T1000 (cell line): ENCODE measurements around the gene TIMM10.
"Not testable (repeated sequence)": the region's sequence is repeated elsewhere in the genome, so short reads cannot be mapped to it uniquely, and the experiment has no call there.

Experiments
- DNase-seq: peaks from one replicate; lab custom pipeline; 2025; ENCODE audit warnings: mixed read lengths; lab: John Stamatoyannopoulos, UW

The TIMM10 gene

DNA sequence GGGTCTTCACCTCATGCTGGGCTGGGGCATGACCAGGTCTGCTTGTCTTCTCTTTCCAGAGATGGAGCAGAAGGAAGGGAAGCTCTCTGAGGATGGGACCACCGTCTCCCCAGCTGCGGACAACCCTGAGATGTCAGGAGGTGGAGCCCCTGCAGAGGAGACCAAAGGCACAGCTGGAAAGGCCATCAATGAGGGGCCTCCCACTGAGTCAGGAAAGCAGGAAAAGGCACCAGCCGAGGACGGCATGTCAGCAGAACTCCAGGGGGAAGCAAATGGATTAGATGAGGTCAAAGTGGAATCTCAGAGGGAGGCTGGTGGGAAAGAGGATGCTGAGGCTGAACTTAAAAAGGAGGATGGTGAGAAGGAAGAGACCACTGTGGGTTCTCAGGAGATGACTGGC, 12.0 kb upstream of the TIMM10 start:
- DNase-seq, result no peak

DNA sequence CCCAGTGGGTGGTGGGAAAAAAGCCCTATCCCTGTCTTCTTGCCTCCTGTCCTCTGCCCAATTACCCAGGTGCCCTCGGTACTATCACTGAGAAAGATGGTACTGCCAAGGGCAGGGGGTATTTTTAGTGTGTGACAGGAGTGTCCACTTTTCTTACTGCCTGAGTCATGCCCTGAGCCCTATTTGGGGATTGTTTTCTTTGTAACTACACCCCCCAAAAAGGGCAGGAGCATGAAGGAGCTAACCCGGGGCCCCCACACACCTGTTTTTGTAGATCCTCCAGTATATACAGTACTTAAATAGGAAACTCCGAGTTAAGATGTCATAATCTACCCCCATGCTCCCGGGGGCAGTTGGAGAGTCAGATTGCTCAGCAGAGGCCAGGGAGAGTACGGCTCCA, 10.6 kb upstream of the TIMM10 start:
- no peak for DNase-seq

GRCh38 chr11:57539342-57539741, 8.8 kb upstream of the TIMM10 start:
- DNase-seq, result no peak

DNA sequence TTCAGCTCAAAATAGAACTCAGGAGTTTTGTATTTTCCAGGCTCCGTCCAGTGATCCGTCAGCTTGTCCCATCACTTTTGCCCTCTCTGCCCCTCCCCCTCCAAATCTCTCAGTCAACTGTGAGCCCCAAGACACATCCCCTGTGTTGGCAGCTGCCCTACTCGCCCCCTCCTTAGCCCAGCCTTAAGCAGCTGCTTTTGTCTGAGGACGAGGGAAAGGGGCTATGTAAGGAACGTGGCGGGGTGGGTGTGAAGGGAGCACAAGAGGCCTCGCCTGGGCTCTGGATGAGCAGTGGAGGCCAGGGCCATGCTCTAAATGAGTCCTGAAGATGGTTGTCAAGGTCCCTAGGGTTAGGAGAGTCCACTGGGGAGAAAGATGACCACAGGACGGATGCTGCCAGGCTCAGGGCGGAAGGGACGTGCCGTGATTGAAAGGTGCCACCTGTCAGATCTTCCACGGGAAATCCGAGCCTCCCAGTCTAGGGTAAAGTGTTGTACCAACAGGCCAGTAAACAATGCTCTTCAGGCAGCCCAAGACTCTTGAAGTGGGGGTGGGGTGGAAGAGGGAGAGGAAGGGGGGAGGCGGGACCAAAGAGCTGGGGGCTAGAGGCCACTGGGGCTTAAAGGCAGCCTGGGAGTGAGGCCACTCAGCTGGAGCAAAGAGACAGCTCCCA, 6.5 kb upstream of the TIMM10 start, which contains the start of gene SMTNL1:
SMTNL1 (plus strand) TSS at position 649 of the 673 bp plus-strand sequence. CDS start 5,048 bp downstream, outside the sequence.
- no peak for DNase-seq

DNA sequence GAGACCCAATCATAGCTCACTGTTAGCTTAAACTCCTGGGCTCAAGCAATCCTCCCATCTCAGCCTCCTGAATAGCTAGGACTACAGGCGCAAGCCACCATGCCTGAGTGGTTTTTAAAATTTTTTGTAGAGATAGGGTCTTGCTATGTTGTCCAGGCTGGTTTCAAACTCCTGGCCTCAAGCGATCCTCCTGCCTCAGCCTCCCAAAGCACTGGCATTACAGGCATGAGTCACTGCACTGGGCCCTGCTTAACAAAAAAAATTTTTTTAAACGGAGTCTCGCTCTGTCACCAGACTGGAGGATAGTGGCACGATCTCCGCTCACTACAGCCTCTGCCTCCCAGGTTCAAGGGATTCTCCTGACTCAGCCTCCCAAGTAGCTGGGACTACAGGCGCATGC, 3.9 kb upstream of the TIMM10 start:
- DNase-seq, result not testable (repeated sequence)

DNA sequence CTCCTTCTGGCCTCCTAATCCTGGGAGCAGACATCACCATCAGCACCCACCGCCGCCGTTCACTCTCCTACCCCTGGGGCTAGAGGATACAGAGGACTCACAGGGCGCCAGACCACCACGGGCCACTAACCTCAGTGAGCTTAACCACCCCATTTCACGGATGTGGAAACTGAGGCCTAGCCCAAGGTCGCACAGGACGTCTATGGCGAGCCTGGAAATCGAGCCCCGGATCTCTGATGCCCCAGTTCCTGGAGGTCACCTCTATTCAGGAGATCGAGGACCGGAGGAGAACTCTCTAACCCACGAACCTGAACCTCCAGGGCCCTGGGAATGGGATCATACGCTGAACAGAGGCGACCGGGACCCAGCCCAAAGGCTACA, 349 bp downstream of the TIMM10 start:
- DNase-seq, result no peak

DNA sequence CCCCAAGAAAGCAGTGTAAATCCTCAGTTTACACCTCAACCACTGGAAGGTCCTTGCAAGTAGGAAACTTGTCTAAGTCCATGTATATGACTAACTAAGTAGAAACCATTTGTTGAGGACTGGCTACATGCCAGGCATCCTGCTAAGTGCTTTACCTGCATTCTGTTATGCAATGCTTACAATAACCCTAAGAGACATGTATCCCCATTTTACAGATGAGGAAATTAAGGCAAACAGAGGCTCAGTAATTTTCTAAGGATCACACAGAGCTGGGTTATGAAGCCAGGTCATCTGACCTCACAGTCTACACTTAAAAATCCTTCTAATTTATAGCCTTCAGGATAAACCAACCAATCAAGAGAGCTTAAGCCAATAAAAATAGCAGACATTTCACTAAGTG, 1.5 kb downstream of the TIMM10 start:
- DNase-seq, result no peak

- DNase-seq, result peak; percentile 54
Observed at GRCh38 chr11:57527056-57527631, 3.4 kb downstream of the TIMM10 start.

DNA sequence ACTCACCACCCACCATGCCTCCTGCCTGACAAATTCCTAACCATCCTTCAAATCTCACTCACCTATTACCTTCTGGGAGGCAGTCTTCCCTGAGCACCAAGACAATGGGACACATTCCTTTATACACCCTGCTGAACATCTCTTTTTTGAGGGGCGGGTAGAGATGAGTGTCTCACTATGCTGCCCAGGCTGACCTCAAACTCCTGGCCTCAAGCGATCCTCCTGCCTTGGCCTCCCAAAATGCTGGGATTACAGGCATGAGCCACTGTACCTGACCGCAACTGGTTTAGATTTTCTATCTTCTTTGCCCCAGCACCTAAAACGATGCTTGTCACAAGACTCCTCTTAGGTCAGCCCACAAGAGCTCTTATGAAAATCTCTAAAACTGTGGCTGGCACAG, 7.1 kb downstream of the TIMM10 start:
- DNase-seq, result no peak

DNA sequence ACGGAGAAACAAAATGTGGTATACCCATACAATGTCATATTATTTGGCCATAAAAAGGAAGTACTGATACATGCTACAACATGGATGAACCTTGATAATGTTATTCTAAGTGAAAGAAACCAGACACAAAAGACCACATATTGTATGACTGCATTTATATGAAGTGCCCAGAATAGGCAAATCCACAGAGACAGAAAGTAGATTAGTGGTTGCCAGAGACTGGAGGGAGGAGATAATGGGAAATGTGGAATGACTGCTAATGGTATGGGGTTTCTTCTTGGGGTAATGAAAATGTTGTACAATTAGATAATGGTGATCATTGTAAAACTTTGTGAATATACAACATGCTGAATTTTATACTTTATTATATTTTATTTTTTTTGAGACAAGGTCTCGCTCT, 9.4 kb downstream of the TIMM10 start:
- DNase-seq, result no peak

DNA sequence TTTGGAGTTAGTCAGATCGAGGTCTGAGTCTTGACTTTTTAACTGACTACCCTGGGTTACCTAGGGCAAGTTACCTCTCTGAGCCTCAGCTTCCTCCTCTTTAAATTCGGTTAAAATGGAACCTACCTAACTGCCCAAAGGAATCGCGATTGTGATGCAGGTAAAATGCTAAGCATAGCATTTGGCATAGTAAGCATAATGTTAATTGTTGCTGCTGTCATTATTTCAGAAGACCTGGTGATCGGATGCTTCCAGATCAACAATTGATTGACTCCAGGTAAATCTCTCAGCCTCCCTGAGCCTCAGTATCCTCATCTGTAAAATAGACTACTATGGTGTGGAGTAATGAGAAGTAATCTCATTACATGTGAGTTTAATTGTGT, 14.5 kb downstream of the TIMM10 start:
- no peak for DNase-seq

DNA sequence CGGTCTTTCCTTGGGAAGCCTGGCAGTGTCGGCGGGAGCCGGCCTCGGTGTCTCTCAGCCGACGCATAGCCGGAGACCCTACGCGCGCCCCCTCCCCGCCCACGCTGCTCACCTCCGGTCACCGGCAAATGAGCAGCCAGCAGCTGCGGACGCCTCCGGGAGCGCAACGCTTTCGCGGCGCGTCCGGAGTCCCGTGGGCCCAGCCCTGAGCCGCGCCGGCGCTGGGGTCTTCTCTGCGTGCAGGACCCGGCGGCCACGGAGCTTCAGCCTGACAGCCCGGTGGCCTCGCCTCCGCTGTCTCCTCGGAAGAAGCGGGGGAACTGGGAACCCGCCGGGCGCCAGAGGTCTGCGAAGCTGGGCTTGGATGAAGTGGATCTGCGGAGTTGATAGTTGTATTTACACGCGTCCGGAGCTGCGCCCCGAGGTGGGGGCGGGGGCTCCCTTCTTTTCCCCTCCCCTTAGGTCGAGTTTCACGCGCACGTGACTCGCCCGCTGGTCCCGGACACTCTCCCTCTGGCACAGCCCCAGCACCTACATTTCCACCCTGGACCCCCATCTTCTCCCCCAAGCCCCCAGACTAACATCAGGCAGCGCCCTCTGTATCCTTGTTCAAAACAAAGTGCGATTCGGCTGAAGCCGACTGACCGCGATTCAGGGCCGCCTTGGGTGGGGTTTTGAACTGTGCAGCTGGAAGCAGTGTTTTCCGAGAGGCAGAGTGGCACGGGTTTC, 15.1 kb downstream of the TIMM10 start, which contains the start of gene SLC43A1:
SLC43A1 (minus strand) TSS at position 371 of the 729 bp plus-strand sequence. CDS start 1,591 bp downstream, outside the sequence.
- no peak for DNase-seq

DNA sequence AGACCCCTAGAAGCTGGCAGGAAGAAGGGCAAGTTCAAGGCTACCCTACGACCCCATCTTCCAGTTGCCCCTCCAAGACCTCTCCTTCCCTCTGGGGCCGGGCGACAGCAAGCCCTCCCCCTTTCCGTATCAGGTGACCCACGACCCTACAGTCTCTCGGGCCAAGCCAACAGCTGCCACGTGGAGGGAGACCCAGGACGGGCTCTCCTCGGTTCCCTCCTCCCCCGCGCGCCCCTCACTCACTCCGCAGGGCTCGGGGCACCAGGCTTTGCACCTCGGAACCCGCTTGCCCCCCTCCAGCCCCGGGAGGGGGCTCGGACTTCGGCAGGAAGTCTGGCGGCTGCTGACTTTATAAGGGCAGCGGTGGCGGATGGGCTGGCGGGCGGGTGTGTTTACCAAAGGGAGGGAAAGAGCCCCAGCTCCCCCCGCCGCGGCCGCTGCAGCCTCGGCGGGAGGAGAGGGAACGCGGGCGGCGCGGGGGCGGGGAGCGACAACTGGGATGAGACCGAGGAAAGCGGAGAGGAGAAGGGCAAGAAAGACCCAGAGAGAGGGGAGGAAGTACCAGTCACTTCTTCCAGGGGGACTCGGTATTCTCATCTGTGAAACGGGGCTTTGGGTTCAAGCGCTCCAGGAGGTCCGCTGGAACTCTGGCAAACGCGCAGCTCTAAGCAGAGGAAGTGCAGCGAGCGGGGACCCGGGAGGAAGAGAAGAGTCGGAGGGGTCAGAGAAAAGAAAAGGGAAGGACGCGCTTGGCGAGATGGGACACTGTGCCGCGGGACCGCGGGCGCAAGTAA, 15.8 kb downstream of the TIMM10 start:
- DNase-seq, result no peak

DNA sequence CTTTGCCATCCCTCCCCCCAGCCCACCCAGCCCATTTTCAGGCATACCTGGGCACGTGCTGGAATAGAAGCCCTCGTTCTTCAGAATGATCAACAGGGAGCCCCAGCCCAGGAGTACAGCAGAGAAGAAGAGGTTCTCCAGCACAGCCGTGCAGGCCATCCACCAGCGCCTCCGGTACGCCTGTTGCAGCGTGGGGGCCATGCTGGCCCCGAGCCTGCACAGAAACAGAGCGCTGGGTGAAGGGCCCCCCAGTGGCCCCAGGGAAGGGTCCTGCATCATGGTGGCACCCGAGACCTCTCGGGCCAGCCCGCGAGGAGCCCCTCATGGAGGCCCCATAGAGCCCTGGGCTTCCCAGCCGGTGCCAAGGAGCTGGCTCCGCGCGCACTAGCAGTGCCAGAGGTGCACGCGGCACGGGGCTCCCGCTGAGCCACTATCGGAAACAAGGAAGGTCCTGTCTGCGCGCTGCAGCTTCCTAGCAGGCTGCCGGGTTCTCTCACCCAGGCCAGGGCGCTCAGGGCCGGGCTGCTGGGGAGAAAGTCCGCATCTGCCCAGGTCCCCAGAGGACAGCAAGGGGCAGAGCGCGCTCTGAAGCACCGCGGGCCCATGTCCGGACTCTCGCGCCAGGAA, 16.5 kb downstream of the TIMM10 start:
- DNase-seq, result no peak

DNA sequence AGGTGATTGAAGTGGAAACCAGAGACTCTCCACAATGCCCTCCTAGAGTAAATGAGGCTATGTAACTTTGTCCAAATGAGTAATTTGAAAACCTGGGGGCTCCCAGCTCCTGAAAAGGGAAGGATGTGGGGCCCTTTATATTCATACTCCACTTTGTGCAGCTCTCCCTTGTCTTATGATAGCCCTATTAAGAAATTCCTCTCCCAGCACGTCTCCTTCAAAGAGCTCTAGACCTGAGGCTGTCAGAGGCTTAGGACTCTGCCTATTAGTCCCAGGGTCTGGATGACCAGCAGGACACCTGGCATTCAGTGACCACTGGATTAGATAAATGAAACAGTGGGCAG, 17.1 kb downstream of the TIMM10 start:
- no peak for DNase-seq

GRCh38 chr11:57512646-57513451, 17.7 kb downstream of the TIMM10 start:
- no peak for DNase-seq

DNA sequence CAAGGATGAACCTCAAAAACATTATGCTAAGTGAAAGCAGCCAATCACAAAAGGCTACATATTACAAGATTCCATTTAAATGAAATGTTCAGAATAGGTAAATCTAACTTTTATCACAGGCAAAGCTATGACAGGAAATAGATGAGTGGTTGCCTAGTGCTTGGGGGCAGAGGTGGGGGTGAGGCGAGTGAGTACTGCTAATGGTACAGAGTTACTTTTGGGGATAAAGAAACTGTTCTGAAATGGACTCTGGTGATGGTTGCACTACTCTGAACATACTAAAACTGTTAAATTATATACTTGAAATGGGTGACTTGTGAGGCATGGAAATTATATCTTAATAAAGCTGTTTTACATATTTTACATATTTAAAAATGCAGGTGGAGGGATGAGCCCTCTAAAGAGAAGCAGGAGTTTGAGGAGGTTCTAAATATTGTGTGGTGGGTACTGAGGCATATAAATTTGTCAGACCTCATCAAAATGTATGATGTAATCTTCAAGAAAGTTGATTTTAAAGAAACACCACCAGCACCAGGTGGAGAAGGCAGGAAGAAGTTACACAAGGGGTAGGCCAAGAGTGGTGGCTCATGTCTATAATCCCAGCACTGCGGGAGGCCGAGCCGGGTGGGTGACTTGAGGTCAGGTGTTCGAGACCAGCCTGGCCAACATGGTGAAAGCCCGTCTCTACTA, 18.7 kb downstream of the TIMM10 start:
- DNase-seq, result no peak

DNA sequence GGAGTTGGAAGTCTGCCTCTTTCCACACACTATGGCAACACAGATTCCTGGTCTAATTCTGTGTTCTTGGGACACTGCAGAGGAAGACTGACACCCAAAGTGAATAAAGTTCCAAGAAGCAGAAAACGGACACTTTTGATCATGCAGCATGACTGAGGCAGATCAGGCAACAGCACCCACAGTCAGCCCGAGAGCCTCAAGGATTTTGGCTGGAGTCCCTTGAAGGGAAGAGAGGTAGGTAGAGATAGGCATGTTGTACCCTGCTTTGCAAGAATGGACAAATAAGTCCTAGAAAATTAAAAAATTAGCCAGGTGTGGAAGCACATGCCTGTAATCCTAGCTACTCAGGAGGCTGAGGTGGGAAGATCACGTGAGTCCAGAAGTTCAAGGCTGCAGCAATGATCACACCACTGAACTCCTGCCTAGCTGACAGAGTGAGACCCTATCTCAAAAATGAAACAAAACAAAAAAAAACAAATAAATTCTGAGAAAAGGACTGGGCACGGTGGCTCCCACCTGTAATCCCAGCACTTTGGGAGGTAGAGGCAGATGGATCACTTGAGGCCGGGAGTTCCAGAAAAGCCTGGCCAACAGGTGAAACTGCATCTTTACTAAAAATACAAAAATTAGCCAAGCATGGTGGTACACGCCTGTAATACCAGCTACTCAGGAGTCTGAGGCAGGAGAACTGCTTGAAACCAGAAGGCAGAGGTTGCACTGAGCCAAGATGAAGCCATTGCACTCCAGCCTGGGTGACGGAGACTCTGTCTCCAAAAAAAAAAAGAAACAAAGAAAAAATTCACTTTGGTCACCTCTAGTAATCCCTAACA, 22.0 kb downstream of the TIMM10 start:
- no peak for DNase-seq

DNA sequence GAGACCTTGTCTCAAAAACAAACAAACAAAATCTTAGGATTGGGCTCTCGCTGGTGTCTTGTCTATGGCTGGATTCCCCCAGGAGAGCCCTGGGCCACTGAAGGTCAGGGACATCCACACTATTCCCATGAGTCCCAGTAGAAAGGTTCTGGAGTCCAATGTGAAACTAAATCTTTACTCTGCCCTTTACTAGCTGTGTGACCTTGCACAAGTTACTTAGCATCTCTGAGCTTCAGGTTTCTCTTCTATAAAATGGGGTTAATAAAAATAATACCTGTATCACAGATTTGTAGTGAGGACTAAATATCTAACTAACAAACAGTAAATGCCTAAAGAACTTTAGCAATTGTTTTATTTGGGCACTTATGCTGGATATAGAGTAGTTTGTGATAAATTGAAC, 24.0 kb downstream of the TIMM10 start:
- no peak for DNase-seq

DNA sequence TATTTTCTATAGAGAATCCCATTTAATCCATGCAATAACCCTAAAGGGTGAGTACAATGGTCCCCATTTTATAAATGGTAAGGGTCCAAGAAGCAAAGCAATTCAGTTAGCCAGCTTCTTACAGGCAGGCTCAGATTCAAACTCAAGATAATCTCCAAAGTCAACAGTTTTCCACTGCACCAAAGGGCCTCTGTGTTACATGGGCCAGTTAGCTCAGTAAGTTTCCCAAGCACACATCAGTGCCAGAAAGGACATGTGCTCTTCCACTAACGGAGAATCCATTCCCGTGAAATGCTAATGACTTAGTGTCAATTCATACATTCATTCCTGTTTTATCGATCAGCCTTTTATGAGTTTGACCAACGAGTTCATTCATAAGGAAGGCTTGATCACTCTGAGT, 26.0 kb downstream of the TIMM10 start:
- no peak for DNase-seq
